ENCODE measurements around the gene MAFF.

DNA sequence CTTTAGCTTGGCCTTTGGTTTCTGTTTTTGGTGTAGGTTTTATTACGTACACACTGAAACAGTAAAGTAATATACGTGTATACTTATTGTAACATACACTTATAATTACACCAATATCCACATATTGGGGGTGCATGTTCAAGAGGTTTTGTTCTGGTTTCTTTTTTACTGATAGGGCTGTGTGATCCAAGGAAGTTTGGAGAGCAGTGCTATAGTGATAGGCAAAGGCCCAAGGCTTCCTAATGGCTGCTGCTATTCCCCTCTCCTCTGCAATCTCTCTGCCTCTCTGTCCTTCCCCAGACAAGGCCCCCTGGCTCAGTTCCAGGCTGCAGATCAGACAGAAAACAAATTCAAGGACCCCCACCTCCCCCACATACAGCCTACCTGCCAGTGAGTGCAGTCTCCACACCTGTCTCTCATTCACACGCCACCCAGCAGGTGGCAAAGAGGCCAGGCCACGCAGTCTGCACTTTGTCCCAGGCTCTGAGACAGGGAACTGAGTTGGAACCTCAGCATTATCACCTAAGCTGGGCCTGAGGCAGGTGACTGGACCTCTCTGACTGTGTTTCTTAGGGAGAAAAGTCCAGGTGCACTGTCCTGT, 56.0 kb downstream of the MAFF start:
- TF ChIP-seq POLR2AphosphoS5 (IDR thresholded peaks at IDR 0.05; ENCODE audit: low read depth), result no peak
- TF ChIP-seq, protein P1, sequence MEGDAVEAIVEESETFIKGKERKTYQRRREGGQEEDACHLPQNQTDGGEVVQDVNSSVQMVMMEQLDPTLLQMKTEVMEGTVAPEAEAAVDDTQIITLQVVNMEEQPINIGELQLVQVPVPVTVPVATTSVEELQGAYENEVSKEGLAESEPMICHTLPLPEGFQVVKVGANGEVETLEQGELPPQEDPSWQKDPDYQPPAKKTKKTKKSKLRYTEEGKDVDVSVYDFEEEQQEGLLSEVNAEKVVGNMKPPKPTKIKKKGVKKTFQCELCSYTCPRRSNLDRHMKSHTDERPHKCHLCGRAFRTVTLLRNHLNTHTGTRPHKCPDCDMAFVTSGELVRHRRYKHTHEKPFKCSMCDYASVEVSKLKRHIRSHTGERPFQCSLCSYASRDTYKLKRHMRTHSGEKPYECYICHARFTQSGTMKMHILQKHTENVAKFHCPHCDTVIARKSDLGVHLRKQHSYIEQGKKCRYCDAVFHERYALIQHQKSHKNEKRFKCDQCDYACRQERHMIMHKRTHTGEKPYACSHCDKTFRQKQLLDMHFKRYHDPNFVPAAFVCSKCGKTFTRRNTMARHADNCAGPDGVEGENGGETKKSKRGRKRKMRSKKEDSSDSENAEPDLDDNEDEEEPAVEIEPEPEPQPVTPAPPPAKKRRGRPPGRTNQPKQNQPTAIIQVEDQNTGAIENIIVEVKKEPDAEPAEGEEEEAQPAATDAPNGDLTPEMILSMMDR (IDR thresholded peaks at IDR 0.05; ENCODE audit: insufficient read depth, low read length), result no peak
- TF ChIP-seq, protein P2, sequence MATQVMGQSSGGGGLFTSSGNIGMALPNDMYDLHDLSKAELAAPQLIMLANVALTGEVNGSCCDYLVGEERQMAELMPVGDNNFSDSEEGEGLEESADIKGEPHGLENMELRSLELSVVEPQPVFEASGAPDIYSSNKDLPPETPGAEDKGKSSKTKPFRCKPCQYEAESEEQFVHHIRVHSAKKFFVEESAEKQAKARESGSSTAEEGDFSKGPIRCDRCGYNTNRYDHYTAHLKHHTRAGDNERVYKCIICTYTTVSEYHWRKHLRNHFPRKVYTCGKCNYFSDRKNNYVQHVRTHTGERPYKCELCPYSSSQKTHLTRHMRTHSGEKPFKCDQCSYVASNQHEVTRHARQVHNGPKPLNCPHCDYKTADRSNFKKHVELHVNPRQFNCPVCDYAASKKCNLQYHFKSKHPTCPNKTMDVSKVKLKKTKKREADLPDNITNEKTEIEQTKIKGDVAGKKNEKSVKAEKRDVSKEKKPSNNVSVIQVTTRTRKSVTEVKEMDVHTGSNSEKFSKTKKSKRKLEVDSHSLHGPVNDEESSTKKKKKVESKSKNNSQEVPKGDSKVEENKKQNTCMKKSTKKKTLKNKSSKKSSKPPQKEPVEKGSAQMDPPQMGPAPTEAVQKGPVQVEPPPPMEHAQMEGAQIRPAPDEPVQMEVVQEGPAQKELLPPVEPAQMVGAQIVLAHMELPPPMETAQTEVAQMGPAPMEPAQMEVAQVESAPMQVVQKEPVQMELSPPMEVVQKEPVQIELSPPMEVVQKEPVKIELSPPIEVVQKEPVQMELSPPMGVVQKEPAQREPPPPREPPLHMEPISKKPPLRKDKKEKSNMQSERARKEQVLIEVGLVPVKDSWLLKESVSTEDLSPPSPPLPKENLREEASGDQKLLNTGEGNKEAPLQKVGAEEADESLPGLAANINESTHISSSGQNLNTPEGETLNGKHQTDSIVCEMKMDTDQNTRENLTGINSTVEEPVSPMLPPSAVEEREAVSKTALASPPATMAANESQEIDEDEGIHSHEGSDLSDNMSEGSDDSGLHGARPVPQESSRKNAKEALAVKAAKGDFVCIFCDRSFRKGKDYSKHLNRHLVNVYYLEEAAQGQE (IDR thresholded peaks at IDR 0.05; ENCODE audit: insufficient replicate concordance, low read depth), result no peak
